ENCODE results near the gene ITGAD. TPM values are rescaled to one million over a fixed set of nuclear protein-coding genes. Genes with fewer than 3 reads are reported as not detected.

Gene ITGAD
- total and polyA plus RNA-seq, 2 experiments from 2014 or later: not detected

GRCh38 chr16:31453255-31454204, 60.4 kb downstream of the ITGAD start:
- peak; percentile 62 for DNase-seq (ENCODE audit: low spot score)
- TF ChIP-seq NANOG (IDR thresholded peaks at IDR 0.05; ENCODE audit: borderline replicate concordance): no peak
- no peak for TF ChIP-seq STAT1 (IDR thresholded peaks at IDR 0.05; ENCODE audit: unreplicated experiment)
- no peak for TF ChIP-seq REST (IDR thresholded peaks at IDR 0.05; ENCODE audit: unreplicated experiment)
- TF ChIP-seq CREB1 (CRISPR knock-in tag; IDR thresholded peaks at IDR 0.05; ENCODE audit: low read depth): no peak
- no peak for TF ChIP-seq ZNF114 (CRISPR knock-in tag; IDR thresholded peaks at IDR 0.05)
- TF ChIP-seq ZNF331 (CRISPR knock-in tag; IDR thresholded peaks at IDR 0.05; ENCODE audit: low read depth): no peak
- no peak for TF ChIP-seq ETS1 (IDR thresholded peaks at IDR 0.05)
- H2AFZ ChIP-seq: no peak overlapping the region
- H3K27me3 Mint-ChIP-seq (ENCODE audit: insufficient read depth, low read depth, poor library complexity): peaks cover 14% of the 10 kb centered on the region
- H3K27me3 ChIP-seq (ENCODE audit: insufficient read depth): no peaks in the 10 kb centered on the region
- H3K4me1 Mint-ChIP-seq: peaks cover 47% of the 10 kb centered on the region
- no peak overlapping the region for H3K4me3 Mint-ChIP-seq
- peaks cover 19% of the 10 kb centered on the region for H4K20me1 ChIP-seq (replicated peaks; ENCODE audit: insufficient read depth)
- peak overlapping the region; percentile 59 for H3K27ac ChIP-seq (ENCODE audit: low read depth)
- H3K9me2 ChIP-seq (ENCODE audit: insufficient read depth): no peaks in the 10 kb centered on the region
- 0 out of 2 replicates have a peak overlapping the region, but pooled peaks have one; percentile 30 for H3K4me3 ChIP-seq
- no peaks in the 10 kb centered on the region for H3K36me3 ChIP-seq (ENCODE audit: insufficient read depth)
- peaks cover 21% of the 10 kb centered on the region; the same call in 2 of the 3 replicates for H3K36me3 Mint-ChIP-seq (ENCODE audit: low read depth)
- ATAC-seq: peak; percentile 18
- H3K79me2 ChIP-seq (replicated peaks; ENCODE audit: insufficient read depth): peaks cover 26% of the 10 kb centered on the region
- H3K4me2 ChIP-seq: peak overlapping the region; percentile 72
- H3F3A ChIP-seq (replicated peaks; ENCODE audit: low read depth): peaks cover 5% of the 10 kb centered on the region; the same call in 1 of the 2 replicates
- peaks cover 41% of the 10 kb centered on the region for H3K4me1 ChIP-seq (ENCODE audit: insufficient read depth)
- peak overlapping the region; percentile 54 for H3K27ac Mint-ChIP-seq
- peaks cover 4% of the 10 kb centered on the region; the same call in 2 of the 3 replicates for H3K9me3 Mint-ChIP-seq

GRCh38 chr16:31455601-31456314, 62.6 kb downstream of the ITGAD start:
- H3K4me3 Mint-ChIP-seq: peak overlapping the region; percentile 42; the same call in 2 of the 3 replicates
- TF ChIP-seq ZNF462 (CRISPR knock-in tag; IDR thresholded peaks at IDR 0.05): no peak

More at GRCh38 chr16:31455601-31456314, 62.6 kb downstream of the ITGAD start:
- Histone ChIP-seq H4K20me1 (replicated peaks; ENCODE audit: insufficient read depth) (peaks cover 19% of the 10 kb centered on the region), H3K4me2 (0 out of 2 replicates have a peak overlapping the region, but pooled peaks have one; percentile 14), H3K4me1 (ENCODE audit: insufficient read depth) (peaks cover 41% of the 10 kb centered on the region), H2AFZ (no peak overlapping the region), H3K27ac (ENCODE audit: low read depth) (no peak overlapping the region), H3K4me3 (no peak overlapping the region), H3K27me3 (ENCODE audit: insufficient read depth) (no peaks in the 10 kb centered on the region), H3F3A (replicated peaks; ENCODE audit: low read depth) (peaks cover 8% of the 10 kb centered on the region; the same call in 1 of the 2 replicates), H3K36me3 (ENCODE audit: insufficient read depth) (no peaks in the 10 kb centered on the region), H3K79me2 (replicated peaks; ENCODE audit: insufficient read depth) (peaks cover 26% of the 10 kb centered on the region), H3K9me2 (ENCODE audit: insufficient read depth) (no peaks in the 10 kb centered on the region)
- peaks cover 4% of the 10 kb centered on the region; the same call in 2 of the 3 replicates for H3K9me3 Mint-ChIP-seq
- peaks cover 14% of the 10 kb centered on the region for H3K27me3 Mint-ChIP-seq (ENCODE audit: insufficient read depth, low read depth, poor library complexity)
- H3K4me1 Mint-ChIP-seq: peaks cover 46% of the 10 kb centered on the region
- DNase-seq (ENCODE audit: low spot score) (peak; percentile 79), ATAC-seq (no peak)
- peak overlapping the region; percentile 65 for H3K27ac Mint-ChIP-seq
- H3K36me3 Mint-ChIP-seq (ENCODE audit: low read depth): peaks cover 21% of the 10 kb centered on the region; the same call in 2 of the 3 replicates

All from GM23338 (cell line).